Left forelimb (tissue), 1 donor: Measurements from ENCODE around the gene VDAC1.

Source experiments
- DNase-seq: peaks from one replicate; pipeline ENCODE4 v3.0.0-alpha.2; 2018; ENCODE audit warnings: low spot score

VDAC1 gene

GRCh38 chr5:133926489-133927299 lies 78.1 kb downstream of the VDAC1 start:
- no peak for DNase-seq

- no peak for DNase-seq
These were observed 78.8 kb downstream of the VDAC1 start for GRCh38 chr5:133925866-133926488.

GRCh38 chr5:133925269-133925668 lies 79.5 kb downstream of the VDAC1 start:
- DNase-seq: no peak

GRCh38 chr5:133924221-133924920 lies 80.4 kb downstream of the VDAC1 start:
- no peak for DNase-seq

- no peak for DNase-seq
These were observed 82.8 kb downstream of the VDAC1 start for GRCh38 chr5:133921979-133922378.
